Measurements from ENCODE around the gene LRRC31.

DNA sequence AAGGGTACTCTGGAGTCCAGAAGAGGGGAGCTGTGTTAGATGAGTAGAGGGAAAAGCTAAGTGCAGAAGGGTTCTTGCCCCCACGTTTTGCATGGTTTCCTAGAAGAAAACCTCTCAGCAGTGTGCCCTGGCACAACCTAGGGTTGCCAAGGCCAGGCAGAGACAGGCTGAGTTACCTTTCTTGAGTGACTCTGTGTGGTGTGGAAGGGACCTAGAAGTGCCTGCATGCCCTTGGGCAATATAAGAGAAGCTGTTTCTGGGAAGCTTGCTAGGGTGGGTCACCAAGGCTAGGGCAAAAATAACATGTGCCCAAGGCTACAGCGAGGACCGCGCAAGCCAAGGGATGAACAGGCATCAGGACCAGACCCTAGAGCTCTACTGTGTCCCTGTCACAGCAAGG lies 38.2 kb upstream of the LRRC31 start:
- TF ChIP-seq, protein P1, sequence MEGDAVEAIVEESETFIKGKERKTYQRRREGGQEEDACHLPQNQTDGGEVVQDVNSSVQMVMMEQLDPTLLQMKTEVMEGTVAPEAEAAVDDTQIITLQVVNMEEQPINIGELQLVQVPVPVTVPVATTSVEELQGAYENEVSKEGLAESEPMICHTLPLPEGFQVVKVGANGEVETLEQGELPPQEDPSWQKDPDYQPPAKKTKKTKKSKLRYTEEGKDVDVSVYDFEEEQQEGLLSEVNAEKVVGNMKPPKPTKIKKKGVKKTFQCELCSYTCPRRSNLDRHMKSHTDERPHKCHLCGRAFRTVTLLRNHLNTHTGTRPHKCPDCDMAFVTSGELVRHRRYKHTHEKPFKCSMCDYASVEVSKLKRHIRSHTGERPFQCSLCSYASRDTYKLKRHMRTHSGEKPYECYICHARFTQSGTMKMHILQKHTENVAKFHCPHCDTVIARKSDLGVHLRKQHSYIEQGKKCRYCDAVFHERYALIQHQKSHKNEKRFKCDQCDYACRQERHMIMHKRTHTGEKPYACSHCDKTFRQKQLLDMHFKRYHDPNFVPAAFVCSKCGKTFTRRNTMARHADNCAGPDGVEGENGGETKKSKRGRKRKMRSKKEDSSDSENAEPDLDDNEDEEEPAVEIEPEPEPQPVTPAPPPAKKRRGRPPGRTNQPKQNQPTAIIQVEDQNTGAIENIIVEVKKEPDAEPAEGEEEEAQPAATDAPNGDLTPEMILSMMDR (conservative IDR thresholded peaks at IDR 0.05; ENCODE audit: low read depth, low read length), result no peak
- TF ChIP-seq EZH2 (IDR thresholded peaks at IDR 0.05; ENCODE audit: borderline replicate concordance, low read depth, low read length, poor library complexity, severe bottlenecking), result no peak

Data from A673 (cell line).